ENCODE data around the gene MT3. TPM values are rescaled to one million over a fixed set of nuclear protein-coding genes. Genes with fewer than 3 reads are reported as not detected.

The MT3 gene
- total RNA-seq, 4 donors from 2014 or later, result 1.2 TPM; not detected in 3

GRCh38 chr16:56559109-56559508 lies 30.2 kb upstream of the MT3 start:
- WGBS, 2 donors, result 92 to 96% methylated on average over 4 of the region's 4 CpGs
- TF ChIP-seq POLR2A (IDR thresholded peaks at IDR 0.05) (no peak), CTCF (IDR thresholded peaks at IDR 0.05) (no peak)
- H3K4me3 ChIP-seq (ENCODE audit: low read depth, poor library complexity, severe bottlenecking), result no peak overlapping the region
- no peak for DNase-seq (ENCODE audit: low spot score in 2 of 2)
- intact Hi-C loops (cut with DNase I; ENCODE audit: low total_unique reads), result no loop called here

GRCh38 chr16:56560447-56560846 lies 28.9 kb upstream of the MT3 start:
- H3K4me3 ChIP-seq (ENCODE audit: low read depth, poor library complexity, severe bottlenecking), result no peak overlapping the region
- WGBS, 2 donors, result 56 to 71% methylated on average over 1 of the region's 1 CpG
- TF ChIP-seq CTCF (IDR thresholded peaks at IDR 0.05), result no peak
- no peak for TF ChIP-seq POLR2A (IDR thresholded peaks at IDR 0.05)
- intact Hi-C loops (cut with DNase I; ENCODE audit: low total_unique reads), result no loop called here
- DNase-seq (ENCODE audit: low spot score in 2 of 2), result no peak

GRCh38 chr16:56561126-56561525 lies 28.2 kb upstream of the MT3 start:
- no peak for TF ChIP-seq POLR2A (IDR thresholded peaks at IDR 0.05)
- no peak for TF ChIP-seq CTCF (IDR thresholded peaks at IDR 0.05)
- no peak overlapping the region for H3K4me3 ChIP-seq (ENCODE audit: low read depth, poor library complexity, severe bottlenecking)
- DNase-seq (ENCODE audit: low spot score in 2 of 2), result no peak
- WGBS, 2 donors, result 71 to 100% methylated on average over 1 of the region's 1 CpG
- intact Hi-C loops (cut with DNase I; ENCODE audit: low total_unique reads), result no loop called here

- no peak within 1 kb of the TSS for H3K4me3 ChIP-seq (ENCODE audit: low read depth, poor library complexity, severe bottlenecking)
- WGBS, 2 donors, result 53 to 63% methylated on average over 10 to 12 of the region's 12 CpGs
- TF ChIP-seq POLR2A (IDR thresholded peaks at IDR 0.05) (no peak), CTCF (IDR thresholded peaks at IDR 0.05) (no peak)
- intact Hi-C loops (cut with DNase I; ENCODE audit: low total_unique reads), result no loop called here
- no peak for DNase-seq (ENCODE audit: low spot score in 2 of 2)
Measured at GRCh38 chr16:56564793-56565477, 24.4 kb upstream of the MT3 start, which contains the start of gene MT4. Gene MT4 (plus strand): TSS chr16:56565073. CDS start chr16:56565129, 56 bp downstream.

- no peak overlapping the region for H3K4me3 ChIP-seq (ENCODE audit: low read depth, poor library complexity, severe bottlenecking)
- intact Hi-C loops (cut with DNase I; ENCODE audit: low total_unique reads), result no loop called here
- no peak for DNase-seq (ENCODE audit: low spot score in 2 of 2)
- no peak for TF ChIP-seq CTCF (IDR thresholded peaks at IDR 0.05)
- no peak for TF ChIP-seq POLR2A (IDR thresholded peaks at IDR 0.05)
- WGBS, 2 donors, result 80 to 100% methylated on average over 1 of the region's 1 CpG
Measured at GRCh38 chr16:56569971-56570370, 19.4 kb upstream of the MT3 start.

GRCh38 chr16:56571525-56571924 lies 17.8 kb upstream of the MT3 start:
- intact Hi-C loops (cut with DNase I; ENCODE audit: low total_unique reads), result no loop called here
- 84% methylated on average over 11 of the region's 11 CpGs for WGBS, 2 donors
- peak in 1 of 2 donors; percentile 78 for DNase-seq (ENCODE audit: low spot score in 2 of 2)
- no peak overlapping the region for H3K4me3 ChIP-seq (ENCODE audit: low read depth, poor library complexity, severe bottlenecking)
- TF ChIP-seq CTCF (IDR thresholded peaks at IDR 0.05), result no peak
- TF ChIP-seq POLR2A (IDR thresholded peaks at IDR 0.05), result no peak

Measured in lower leg skin (tissue), 4 donors.